EH (cell line): Measurements from ENCODE around the gene USP5.

ENCODE experiments used
- DNase-seq: peaks from one replicate; pipeline ENCODE4 v3.0.0-alpha.2; 2015; ENCODE audit warnings: low read depth

USP5 gene

DNA sequence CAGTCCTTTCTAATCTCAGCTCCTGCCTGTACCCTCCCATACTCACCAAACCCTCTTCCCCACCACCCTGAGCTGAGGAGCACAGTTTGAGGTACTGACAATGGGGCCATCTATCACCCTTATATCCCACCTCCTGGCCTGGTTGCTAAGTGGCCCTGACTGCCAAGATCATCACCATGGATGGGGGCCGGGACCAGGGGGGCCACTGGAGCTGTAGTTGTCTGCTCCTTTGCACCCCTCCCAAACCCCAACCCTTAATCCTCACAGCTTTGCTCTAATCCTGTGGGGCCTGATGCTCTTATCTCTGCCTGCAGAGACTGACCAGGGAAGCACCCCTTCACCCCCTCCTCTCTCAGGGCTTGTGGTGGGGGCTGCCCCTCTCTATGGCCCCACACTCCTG lies 11.6 kb upstream of the USP5 start:
- DNase-seq: no peak

DNA sequence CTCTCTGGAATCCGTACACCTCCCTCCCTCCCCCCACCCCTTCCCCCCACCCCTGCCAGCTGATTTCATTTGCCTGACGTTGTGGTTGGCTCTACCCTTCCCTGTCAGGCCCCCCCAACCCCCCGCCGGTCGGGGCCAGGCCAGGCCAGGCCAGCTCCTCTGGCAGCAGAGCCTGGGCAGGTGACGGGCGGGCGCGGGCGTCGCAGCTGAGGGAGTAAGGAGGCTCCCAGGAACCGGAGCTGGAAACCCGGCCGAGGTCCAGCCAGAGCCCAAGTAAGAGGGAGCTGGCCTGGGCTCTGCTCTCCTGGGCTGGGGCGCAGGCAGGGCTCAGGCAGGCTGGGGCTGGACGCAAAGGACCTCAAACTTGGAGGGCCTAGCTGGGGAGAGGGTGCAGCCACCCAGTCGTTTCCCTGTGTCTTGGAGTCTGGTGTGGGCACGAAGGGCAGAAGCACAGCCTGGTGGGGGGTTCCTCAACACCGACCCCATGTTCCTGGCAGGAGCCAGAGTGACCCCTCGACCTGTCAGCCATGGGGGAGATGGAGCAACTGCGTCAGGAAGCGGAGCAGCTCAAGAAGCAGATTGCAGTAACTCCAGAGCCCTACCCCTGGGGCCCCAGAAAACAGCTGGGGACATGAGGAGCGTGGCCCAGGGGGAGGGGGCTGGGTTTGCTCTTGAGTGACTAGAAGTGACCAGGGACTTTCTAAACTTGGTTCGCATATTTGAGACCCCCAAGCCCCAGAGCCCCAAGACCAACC lies 11.0 kb upstream of the USP5 start, which contains the start of gene GNB3:
Gene GNB3, plus strand, starts transcription at position 165 of the 755 bp plus-strand sequence. Its CDS starts 363 bp downstream, at position 528.
- DNase-seq: no peak

DNA sequence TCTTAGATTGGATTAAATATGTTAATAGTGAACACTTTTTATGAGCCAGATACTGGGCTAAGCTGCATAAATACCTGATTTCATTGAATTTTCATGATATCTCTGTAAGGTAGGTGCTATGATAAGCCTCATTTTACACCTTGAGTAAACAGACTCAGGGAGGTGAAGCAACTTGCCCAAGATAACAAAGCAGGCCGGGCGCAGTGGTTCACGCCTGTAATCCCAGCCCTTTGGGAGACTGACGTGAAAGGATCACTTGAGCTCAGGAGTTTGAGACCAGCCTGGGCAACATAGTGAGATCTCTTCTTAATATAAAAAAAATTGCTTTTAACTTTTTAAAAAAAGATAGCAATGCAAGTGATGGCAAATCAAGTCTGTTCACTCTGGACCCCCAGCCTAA lies 9.9 kb upstream of the USP5 start:
- no peak for DNase-seq

DNA sequence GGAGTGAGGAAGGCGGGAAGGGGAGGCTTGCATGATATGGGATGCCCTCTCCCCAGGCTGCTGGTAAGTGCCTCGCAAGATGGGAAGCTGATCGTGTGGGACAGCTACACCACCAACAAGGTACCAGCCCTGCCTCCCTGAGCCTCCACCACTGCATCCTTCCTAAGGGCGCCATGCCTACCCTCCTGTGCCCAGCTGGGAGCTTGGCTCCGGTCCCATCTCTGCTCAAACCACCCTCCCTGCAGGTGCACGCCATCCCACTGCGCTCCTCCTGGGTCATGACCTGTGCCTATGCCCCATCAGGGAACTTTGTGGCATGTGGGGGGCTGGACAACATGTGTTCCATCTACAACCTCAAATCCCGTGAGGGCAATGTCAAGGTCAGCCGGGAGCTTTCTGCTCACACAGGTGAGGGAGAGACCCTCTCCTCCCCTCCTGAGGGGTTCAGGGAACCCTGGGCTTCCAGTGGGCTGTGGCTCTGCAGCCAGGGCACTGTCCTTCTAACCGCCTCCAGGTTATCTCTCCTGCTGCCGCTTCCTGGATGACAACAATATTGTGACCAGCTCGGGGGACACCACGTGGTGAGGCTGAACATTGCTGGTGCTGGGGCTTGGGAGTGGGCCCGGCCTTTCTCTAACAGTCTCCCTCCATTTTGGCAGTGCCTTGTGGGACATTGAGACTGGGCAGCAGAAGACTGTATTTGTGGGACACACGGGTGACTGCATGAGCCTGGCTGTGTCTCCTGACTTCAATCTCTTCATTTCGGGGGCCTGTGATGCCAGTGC lies 8.6 kb upstream of the USP5 start:
- no peak for DNase-seq

DNA sequence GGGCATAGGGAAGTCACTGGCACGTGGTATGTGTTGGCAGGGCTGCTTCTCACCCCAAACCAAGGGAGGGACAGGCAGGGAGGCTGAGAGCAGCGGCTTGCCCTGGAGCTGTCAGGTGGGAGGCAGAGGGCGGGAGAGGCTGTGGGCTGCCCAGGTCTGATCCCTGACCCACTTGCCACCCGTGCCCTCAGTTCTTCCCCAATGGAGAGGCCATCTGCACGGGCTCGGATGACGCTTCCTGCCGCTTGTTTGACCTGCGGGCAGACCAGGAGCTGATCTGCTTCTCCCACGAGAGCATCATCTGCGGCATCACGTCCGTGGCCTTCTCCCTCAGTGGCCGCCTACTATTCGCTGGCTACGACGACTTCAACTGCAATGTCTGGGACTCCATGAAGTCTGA lies 6.6 kb upstream of the USP5 start:
- no peak for DNase-seq

DNA sequence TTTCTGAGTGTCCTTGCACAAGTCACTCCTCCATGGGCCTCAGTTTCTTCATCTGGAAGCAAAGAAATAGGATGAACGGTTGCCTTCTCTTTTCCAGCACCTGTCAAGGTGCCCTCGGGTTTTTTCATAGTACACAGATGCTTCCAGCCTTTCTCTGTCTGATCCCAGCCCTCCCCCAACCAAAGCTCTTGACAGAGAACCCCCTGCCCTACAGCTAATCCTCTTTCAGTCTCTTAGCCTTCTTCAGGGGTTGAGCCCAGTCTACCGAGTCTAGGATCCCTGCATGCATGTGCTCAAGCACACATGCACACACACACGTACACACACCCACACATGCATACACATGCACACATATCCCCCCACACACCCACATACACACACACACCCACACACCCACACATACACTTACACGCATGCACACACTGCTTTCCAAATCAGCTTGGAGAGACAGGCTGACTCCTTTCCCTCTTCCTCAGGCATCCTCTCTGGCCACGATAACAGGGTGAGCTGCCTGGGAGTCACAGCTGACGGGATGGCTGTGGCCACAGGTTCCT lies 5.6 kb upstream of the USP5 start:
- no peak for DNase-seq

DNA sequence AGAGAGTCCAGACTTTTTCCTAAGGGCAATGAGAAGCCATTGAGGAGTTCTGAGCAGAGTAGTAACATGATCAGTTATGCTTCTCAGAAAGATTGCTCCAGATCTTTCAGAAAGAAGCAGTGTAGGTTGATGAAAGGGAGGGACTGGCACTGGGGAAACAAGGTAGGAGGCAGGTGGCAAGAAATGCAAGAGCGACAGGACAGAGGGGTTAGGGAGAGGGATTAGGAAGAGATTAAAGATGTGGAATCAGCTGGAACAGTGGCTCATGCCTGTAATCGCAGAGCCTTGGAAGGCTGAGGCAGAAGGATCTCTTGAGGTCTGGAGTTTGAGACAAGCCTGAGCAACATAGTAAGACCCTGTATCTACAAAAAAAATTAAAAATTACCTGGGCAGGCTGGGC lies 4.3 kb upstream of the USP5 start:
- DNase-seq: no peak

DNA sequence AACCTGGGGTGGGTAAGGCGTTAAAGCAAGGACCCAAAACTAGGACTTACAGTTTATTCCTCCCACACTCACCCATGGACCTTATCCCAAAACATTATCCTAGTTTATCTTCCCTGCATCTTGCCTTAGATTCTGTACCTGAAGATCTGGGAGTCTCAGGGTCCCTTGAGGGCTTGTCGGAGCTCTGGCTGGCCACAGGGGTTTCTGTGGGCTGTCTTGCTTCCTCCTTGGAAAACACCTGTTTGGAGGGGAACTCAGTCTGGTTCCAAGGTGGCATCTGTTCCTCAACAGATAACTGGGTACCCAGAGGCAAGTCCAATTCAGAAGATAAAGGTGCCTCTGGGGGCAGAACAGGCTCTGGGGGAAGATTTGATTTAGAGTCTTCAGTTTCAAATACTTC lies 2.5 kb upstream of the USP5 start:
- no peak for DNase-seq

DNA sequence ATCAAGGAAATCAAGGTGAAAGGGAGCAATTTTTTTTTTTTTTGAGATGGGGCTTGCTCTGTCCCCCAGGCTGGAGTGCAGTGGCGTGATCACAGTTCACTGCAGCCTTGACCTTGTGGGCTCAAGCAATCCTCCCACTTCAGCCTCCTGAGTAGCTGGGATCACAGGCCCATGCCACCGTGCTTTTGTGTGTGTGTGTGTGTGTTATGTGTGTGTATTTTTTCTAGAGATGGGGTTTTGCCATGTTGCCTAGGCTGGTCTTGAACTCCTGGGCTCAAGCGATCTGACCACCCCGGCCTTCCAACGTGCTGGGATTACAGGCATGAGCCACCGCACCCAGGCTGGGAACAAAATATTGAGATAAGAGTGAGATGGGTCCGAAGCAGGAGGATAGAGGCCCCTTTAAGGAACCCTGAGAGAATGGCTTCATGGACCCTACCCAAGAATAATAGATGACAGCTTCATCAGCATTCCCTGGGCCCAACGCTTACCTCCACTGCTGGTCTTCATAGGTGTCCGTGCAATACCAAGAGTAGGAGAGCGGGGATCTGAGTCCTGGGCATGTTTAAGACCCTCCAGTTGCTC lies 1.9 kb upstream of the USP5 start:
- DNase-seq: no peak

DNA sequence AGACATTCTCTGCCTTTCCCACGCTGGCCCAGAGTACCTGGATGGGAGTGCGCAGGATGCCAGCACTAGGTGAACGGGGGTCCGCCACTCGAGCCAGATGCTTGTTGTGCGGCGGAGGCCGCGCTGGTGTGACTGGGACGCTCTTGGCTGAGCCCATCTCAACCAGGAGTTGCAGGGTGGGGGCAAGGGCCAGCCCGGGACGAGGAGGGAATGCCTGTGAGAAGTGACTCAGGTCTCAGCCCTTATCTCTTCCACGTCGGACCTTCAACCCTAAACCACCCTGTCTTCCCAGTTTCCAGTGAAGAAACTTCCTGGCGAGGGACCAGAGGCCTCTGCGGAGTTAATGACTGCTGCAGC lies 1.2 kb upstream of the USP5 start:
- no peak for DNase-seq

DNA sequence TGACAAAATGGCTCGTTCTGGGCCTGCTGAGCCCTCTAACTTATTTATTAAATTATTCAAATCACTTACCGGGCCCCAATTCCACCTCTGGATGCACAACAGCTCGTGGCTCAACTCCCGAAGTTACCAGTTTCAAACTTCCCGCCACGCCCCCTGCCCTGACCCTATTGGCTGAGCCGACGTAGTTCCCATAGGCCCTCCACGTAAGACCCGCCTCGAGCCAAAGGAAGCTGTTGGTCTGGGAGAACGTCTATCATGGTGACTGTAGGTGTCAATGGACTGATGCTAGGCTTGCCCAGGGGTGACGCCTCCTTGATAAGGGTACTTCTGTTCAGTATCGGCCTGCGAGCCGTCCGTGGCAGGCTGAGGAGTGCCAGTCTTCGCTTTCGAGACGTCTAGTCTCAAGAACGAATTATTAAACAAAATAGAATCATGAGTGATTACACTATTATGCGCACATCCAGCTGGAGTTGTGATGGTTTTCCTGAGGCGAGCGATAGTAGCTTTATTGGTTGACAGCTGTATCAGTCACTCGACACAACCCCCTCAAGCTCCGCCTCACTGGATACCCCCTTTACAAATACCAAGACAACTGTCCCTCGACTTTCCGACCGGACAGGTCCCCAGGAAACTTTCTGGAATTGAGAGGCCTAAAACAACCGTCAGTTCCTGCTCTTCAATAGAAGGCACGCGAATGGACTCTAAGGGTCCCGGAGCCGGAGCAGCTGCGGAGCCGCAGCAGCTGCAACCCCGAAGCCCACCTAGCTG lies 613 bp upstream of the USP5 start, which contains the start of gene CDCA3:
Gene CDCA3, minus strand, starts transcription at position 134 of the 768 bp plus-strand sequence. CDS start 334 bp downstream, outside the sequence.
- peak; percentile 99 for DNase-seq

DNA sequence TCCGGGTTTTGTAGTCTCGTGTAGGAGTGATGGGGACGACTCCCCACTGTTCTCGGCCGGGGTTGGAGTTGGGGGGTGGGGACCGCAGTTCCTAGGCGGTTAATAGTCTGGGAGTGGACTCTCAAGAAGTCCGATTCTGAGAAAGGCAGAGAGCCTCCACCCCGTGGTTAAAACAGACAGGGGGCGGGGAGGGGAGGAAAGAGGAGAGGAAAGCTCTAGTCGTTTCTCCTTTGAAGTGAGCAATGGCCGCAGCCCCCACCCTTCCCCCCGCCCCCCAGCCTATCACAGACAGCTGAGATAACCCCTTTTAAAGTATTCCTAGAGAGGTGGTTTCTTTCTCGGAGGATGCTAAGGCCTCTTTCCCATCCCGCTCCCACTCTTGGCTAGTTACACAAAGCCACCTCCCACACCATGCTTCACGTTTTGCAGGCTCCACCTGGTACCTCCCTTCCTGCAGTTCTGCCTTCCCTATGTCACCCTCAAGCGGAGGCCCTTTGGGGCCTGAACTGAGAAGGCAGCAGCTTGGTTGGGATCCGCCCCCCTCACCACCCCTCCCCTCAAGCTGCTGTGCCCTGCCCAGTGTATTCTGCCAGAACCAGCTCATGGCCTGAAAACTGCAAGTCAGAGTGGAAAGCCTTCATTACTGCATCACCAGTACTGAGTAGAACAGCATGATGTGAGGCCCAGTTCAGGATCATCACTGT lies 853 bp downstream of the USP5 start:
- peak; percentile 76 for DNase-seq

DNA sequence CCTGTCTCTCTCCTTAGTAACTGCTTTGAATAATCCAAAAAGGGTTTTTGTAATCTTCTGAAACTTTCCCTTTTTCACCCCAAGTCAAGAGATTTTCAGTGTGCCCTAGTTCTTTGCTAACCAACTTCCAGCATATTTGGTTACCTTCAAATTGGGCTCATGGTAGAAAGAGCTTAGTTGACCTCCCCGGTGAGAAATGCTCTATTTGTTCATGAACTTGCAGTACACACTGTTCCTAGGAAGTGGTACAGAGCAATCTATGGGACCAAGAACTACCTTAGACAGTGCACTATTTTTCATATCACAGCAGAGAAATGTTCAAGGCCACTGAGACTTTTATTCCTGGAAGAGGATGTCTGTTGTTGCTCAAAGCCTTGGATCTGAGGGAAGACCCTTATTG lies 1.7 kb downstream of the USP5 start:
- DNase-seq: no peak

DNA sequence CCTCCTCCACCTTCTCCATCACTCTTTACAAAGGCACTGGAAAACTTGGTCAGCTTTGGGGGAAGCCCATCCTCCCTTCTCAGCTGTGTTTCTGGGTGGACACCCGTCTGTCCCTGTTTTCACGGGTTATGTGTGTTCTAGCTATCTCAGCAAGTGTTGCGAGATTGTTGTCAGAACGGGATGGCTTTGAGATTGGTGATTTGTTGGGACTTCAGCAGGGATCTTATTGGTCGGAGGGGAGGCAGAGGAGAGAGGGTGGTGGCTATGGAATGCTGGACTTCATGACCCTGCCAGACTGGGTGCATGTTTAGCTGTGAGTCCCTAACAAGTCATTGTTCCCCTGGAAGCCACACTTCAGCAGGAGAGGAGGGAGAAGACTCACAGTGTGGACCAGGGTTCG lies 2.1 kb downstream of the USP5 start:
- no peak for DNase-seq

DNA sequence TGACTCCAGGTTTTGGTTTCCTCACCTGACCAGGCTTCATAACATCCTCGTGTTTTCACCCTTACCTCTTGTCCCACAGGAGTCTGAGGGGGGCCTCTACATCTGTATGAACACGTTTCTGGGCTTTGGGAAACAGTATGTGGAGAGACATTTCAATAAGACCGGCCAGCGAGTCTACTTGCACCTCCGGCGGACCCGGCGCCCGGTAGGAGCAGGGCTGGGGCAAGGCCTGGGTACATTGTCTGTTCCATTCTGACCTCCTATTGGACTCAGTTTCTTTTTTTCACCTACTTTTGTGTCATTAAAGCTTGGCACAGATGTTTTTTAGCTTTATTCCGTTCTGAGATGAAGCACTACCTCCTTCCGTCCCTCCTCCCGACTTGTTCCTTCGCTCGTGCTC lies 3.4 kb downstream of the USP5 start:
- DNase-seq: no peak

DNA sequence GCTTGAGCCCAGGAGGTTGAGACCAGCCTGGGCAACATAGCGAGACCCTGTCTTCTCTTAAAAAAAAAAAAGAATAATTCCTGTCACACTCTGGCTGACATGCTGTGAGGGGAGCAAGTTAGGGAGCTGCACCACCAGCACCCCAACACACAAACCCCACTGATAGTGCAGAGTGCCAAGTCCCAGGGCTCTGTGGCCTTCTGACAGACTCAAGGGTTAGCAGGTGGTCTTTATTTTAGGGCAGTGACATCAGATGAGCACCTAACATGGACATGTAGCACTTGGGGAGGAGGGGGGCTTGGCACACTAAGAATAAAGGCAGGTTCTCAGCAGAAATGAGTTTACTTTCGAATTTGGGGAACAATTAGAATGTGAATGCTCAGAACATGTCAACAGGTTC lies 6.8 kb downstream of the USP5 start:
- DNase-seq: no peak

DNA sequence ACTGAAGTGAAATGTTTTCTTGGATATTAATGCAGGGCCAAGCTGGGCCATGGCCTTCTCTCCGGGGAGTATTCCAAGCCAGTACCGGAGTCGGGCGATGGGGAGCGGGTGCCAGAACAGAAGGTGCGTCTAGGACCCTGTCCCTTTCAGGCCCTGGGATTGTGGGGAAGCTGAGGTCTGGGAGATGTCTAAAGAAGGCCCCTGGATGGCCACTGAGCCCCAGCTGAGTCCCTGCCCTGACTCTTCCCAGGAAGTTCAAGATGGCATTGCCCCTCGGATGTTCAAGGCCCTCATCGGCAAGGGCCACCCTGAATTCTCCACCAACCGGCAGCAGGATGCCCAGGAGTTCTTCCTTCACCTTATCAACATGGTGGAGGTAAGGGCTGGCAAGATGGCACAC lies 8.2 kb downstream of the USP5 start:
- DNase-seq: no peak

DNA sequence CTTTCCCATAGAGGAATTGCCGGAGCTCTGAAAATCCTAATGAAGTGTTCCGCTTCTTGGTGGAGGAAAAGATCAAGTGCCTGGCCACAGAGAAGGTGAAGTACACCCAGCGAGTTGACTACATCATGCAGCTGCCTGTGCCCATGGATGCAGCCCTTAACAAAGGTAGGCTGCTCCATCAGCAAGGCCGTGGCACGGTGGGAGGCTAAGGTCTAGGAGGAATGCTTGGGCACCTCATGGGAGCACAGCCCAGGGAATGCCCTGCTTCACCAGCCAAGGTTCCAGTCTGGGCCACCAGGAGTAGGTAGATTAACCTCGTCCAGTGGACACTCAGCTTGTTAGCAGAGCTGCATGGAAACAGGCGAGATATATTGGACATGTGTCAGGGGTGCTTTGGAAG lies 9.0 kb downstream of the USP5 start:
- DNase-seq: no peak

DNA sequence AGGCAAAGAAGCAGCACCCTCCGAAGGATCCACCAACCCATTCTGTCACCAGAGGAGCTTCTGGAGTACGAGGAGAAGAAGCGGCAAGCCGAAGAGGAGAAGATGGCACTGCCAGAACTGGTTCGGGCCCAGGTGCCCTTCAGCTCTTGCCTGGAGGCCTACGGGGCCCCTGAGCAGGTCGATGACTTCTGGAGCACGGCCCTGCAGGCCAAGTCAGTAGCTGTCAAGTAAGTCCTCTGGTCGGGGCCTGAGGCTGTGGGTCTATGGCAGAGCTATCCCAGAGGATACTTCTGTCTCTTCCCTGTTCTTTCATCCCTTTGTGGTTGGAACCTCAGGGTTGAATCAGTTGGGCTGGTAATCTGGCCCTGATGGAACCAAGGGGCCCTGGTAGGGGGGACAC lies 9.4 kb downstream of the USP5 start:
- DNase-seq: no peak

DNA sequence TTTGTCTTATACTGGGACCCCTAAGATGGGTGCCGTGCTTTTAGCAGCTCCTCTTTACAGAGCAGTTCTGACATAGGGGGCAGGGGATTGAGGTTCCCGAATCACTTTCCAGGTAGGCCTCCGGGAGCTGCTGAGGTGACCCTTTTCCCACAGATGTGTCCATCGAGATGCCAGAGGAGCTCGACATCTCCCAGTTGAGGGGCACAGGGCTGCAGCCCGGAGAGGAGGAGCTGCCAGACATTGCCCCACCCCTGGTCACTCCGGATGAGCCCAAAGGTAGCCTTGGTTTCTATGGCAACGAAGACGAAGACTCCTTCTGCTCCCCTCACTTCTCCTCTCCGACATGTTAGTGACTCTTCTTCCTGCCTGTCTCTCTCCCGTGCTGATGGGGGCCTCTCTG lies 11.1 kb downstream of the USP5 start:
- no peak for DNase-seq

DNA sequence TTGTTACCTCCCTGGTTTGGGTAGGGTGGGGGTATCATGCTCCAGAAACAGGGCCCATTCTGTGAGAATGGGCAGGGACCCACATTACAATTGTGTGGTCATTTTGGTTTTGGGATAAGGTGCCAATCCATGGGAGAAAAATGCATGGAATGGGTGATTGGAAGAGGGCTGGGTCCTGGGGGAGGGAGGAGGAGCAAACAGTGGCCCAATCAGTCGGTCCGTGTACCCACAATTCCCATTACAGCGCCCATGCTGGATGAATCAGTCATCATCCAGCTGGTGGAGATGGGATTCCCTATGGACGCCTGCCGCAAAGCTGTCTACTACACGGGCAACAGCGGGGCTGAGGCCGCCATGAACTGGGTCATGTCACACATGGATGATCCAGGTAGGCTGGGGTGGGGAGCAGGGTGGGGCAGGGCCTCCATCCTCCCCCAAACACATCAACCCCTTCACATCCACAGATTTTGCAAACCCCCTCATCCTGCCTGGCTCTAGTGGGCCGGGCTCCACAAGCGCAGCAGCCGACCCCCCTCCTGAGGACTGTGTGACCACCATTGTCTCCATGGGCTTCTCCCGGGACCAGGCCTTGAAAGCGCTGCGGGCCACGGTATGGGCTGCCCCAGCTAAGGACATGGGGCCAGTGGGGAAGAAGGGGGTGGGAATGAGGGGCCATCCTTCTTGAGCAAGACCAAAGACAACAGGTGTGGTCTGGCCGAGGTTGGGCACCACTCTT lies 11.8 kb downstream of the USP5 start:
- peak; percentile 28 for DNase-seq
